HG03439 (cell line): Measurements from ENCODE around the gene TAF6L.
A peak's percentile ranks its signal among the peaks of the same experiment; 100 is the strongest.
"Not testable (repeated sequence)": the region's sequence is repeated elsewhere in the genome, so short reads cannot be mapped to it uniquely, and the experiment has no call there.

Source experiments
- ATAC-seq: cut with Tn5 transposase; IDR thresholded peaks from one replicate; pipeline ENCODE4 v1.9.1; 2021; ENCODE audit warnings: mild to moderate bottlenecking, moderate library complexity; ENCODE audit not compliant: unreplicated experiment

TAF6L gene

GRCh38 chr11:62804310-62805075, 33.3 kb downstream of the TAF6L start:
- ATAC-seq = no peak

GRCh38 chr11:62805076-62805892, 34.1 kb downstream of the TAF6L start, which contains the start of gene NXF1:
TSS of gene NXF1 (minus strand) at chr11:62805440. CDS start at chr11:62805356, 84 bp downstream.
- peak; percentile 83 for ATAC-seq

GRCh38 chr11:62805961-62806441, 34.8 kb downstream of the TAF6L start:
- ATAC-seq = no peak

GRCh38 chr11:62806611-62807121, 35.5 kb downstream of the TAF6L start:
- ATAC-seq = no peak

- ATAC-seq = no peak
These were observed 39.6 kb downstream of the TAF6L start for GRCh38 chr11:62810748-62811147.

GRCh38 chr11:62811659-62812058, 40.5 kb downstream of the TAF6L start:
- ATAC-seq = no peak

GRCh38 chr11:62816557-62816956, 45.4 kb downstream of the TAF6L start:
- ATAC-seq = no peak

GRCh38 chr11:62817129-62817528, 45.9 kb downstream of the TAF6L start:
- ATAC-seq = no peak

- ATAC-seq = no peak
These were observed 52.5 kb downstream of the TAF6L start for GRCh38 chr11:62823677-62824076.

- ATAC-seq = not testable (repeated sequence)
These were observed 56.9 kb downstream of the TAF6L start for GRCh38 chr11:62828130-62828529.

GRCh38 chr11:62830904-62831519, 59.8 kb downstream of the TAF6L start:
- ATAC-seq = no peak

- ATAC-seq = peak; percentile 83
These were observed 60.5 kb downstream of the TAF6L start, which contains the start of gene STX5 for GRCh38 chr11:62831520-62832335. TSS of gene STX5 (minus strand) at chr11:62832051. CDS start at chr11:62831243, 808 bp downstream.

GRCh38 chr11:62832336-62833234, 61.4 kb downstream of the TAF6L start, which contains the start of gene TEX54:
TSS of gene TEX54 (minus strand) at chr11:62832841.
- peak; percentile 7 for ATAC-seq

GRCh38 chr11:62835336-62835735, 64.1 kb downstream of the TAF6L start:
- no peak for ATAC-seq
